ENCODE results near the gene LTB.

LTB gene

GRCh38 chr6:31586008-31586407, 3.8 kb upstream of the LTB start, which contains the start of gene LST1:
Gene LST1 (plus strand): TSS chr6:31586277. CDS start chr6:31587300, 1,023 bp downstream.
- no peaks in the 10 kb centered on the region for H3K27me3 ChIP-seq (ENCODE audit: insufficient read depth, poor library complexity, severe bottlenecking)
- peak; percentile 94 to 97 for DNase-seq (ENCODE audit: low read depth in 1 of 2, low spot score in 1 of 2)
- H3K27ac ChIP-seq (replicated peaks), result peak within 1 kb of the TSS; percentile 98
- TF ChIP-seq CTCF (IDR thresholded peaks at IDR 0.05; ENCODE audit: insufficient read depth, low read length), result no peak
- TF ChIP-seq GABPA (IDR thresholded peaks at IDR 0.05; ENCODE audit: low read depth), result no peak
- no peak for TF ChIP-seq POLR2AphosphoS5 (IDR thresholded peaks at IDR 0.05; ENCODE audit: low read depth)
- TF ChIP-seq SPI1 (IDR thresholded peaks at IDR 0.05; ENCODE audit: borderline replicate concordance, low read depth), result peak; percentile 97
- peak within 1 kb of the TSS; percentile 60 for H3K4me3 ChIP-seq (replicated peaks; ENCODE audit: insufficient read depth, low read length)

DNA sequence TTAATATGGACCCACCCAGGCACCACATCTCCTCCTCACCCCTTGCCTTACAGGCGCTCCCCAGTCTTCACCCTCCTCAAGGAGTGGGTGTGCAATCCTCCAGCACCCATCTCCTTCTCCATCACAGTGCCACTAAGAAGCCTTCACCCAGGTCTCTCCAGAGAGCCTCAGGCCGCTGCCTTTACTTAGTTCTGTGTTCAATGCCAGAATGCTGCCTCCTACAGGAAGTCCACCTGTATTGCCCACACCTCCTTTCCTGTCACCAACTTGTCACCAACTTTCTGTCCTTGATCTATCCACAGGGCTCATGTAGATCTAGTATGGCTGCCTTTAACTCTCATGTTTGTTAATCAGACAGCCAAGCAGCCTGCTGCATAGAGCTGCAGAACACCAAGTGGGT, 3.3 kb upstream of the LTB start:
- H3K4me3 ChIP-seq (replicated peaks; ENCODE audit: insufficient read depth, low read length), result no peak overlapping the region
- peak overlapping the region; percentile 98 for H3K27ac ChIP-seq (replicated peaks)
- peak in 1 of 2 experiments; percentile 82 for DNase-seq (ENCODE audit: low read depth in 1 of 2, low spot score in 1 of 2)
- no peaks in the 10 kb centered on the region for H3K27me3 ChIP-seq (ENCODE audit: insufficient read depth, poor library complexity, severe bottlenecking)
- TF ChIP-seq CTCF (IDR thresholded peaks at IDR 0.05; ENCODE audit: insufficient read depth, low read length), result peak; percentile 59
- TF ChIP-seq SPI1 (IDR thresholded peaks at IDR 0.05; ENCODE audit: borderline replicate concordance, low read depth), result no peak

DNA sequence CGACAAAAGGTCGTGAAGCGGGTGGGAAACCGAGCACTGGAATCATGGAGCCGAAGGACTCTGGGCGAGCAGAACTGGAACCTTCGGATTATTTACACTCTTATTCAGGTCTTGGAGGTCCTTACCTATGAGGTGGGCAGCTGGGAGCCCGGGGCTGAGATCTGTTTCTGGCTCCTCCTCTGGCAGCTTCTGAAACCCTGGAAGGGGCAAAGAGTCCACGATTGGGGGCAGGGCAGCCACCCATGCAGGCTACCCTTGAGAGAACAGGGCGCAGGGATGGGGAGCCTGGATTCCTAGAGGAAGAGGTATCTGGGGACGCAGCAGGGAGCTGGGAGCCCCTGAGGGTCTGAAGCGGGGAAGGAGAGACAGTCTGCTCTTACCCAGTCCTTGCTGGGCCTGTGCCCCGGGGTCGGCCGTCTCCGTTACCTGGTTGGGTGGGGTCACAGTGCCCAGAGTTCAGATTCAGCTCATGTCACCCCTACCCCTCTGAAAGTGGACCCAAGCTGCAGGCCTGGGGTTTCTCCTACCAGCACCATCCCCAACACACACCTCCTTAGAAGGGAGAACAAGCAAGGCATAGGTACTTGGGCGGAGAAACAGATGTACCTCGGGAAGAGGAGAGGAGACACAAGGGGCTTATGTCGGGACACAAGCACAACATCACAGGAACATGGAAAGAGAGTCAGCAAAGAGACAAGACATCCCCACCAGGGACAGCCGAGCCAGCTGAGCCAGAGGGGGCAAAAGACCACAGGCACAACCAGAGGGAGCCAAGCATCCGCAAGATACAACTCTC, 592 bp downstream of the LTB start:
- no peak for DNase-seq (ENCODE audit: low read depth in 1 of 2, low spot score in 1 of 2)
- TF ChIP-seq CTCF (IDR thresholded peaks at IDR 0.05; ENCODE audit: insufficient read depth, low read length), result no peak
- TF ChIP-seq POLR2AphosphoS5 (IDR thresholded peaks at IDR 0.05; ENCODE audit: low read depth), result peak; percentile 32; the same call in 1 of the 2 replicates
- no peak for TF ChIP-seq GABPA (IDR thresholded peaks at IDR 0.05; ENCODE audit: low read depth)
- TF ChIP-seq REST (IDR thresholded peaks at IDR 0.05; ENCODE audit: insufficient replicate concordance, low read depth), result no peak
- no peak for TF ChIP-seq SPI1 (IDR thresholded peaks at IDR 0.05; ENCODE audit: borderline replicate concordance, low read depth)
- Histone ChIP-seq H3K27ac (replicated peaks) (peak overlapping the region; percentile 89), H3K27me3 (ENCODE audit: insufficient read depth, poor library complexity, severe bottlenecking) (no peaks in the 10 kb centered on the region), H3K4me3 (replicated peaks; ENCODE audit: insufficient read depth, low read length) (peak overlapping the region; percentile 55)

GRCh38 chr6:31580807-31581433, 1.3 kb downstream of the LTB start:
- peak; percentile 87 for DNase-seq (ENCODE audit: low read depth in 1 of 2, low spot score in 1 of 2)
- Histone ChIP-seq H3K4me3 (replicated peaks; ENCODE audit: insufficient read depth, low read length) (peak overlapping the region; percentile 55), H3K27ac (replicated peaks) (peak overlapping the region; percentile 89), H3K27me3 (ENCODE audit: insufficient read depth, poor library complexity, severe bottlenecking) (no peaks in the 10 kb centered on the region)
- TF ChIP-seq GABPA (IDR thresholded peaks at IDR 0.05; ENCODE audit: low read depth) (no peak), SPI1 (IDR thresholded peaks at IDR 0.05; ENCODE audit: borderline replicate concordance, low read depth) (no peak), REST (IDR thresholded peaks at IDR 0.05; ENCODE audit: insufficient replicate concordance, low read depth) (peak; percentile 39), CTCF (IDR thresholded peaks at IDR 0.05; ENCODE audit: insufficient read depth, low read length) (peak; percentile 78), POLR2AphosphoS5 (IDR thresholded peaks at IDR 0.05; ENCODE audit: low read depth) (peak; percentile 71)
